ENCODE data around the gene RSRC1.
"Not testable (repeated sequence)": the region's sequence is repeated elsewhere in the genome, so short reads cannot be mapped to it uniquely, and the experiment has no call there.

Gene RSRC1

GRCh38 chr3:158508481-158508880, 398.6 kb downstream of the RSRC1 start:
- no peaks in the 10 kb centered on the region for H3K9me2 ChIP-seq (replicated peaks; ENCODE audit: insufficient read depth, low read length)
- H3F3A ChIP-seq (ENCODE audit: insufficient read depth) = 0 out of 2 replicates have a peak, but pooled peaks cover 3% of the 10 kb centered on the region
- H3K79me2 ChIP-seq (ENCODE audit: insufficient read depth, low read length) = no peaks in the 10 kb centered on the region
- TF ChIP-seq CTCF (IDR thresholded peaks at IDR 0.05; ENCODE audit: insufficient read depth, low read length, poor library complexity, severe bottlenecking) = no peak
- TF ChIP-seq EZH2phosphoT487 (conservative IDR thresholded peaks at IDR 0.05; ENCODE audit: low read length) = no peak
- H4K20me1 ChIP-seq (ENCODE audit: low read depth, low read length) = no peaks in the 10 kb centered on the region
- no peak overlapping the region for H3K27ac ChIP-seq (ENCODE audit: low read depth, low read length)
- no peak overlapping the region for H3K4me3 ChIP-seq (ENCODE audit: insufficient read depth, low read length, poor library complexity, severe bottlenecking)
- H3K4me2 ChIP-seq (ENCODE audit: low read depth, low read length, poor library complexity, severe bottlenecking) = no peak overlapping the region
- H3K27me3 ChIP-seq (ENCODE audit: low read length) = no peaks in the 10 kb centered on the region
- no peak overlapping the region for H3K9ac ChIP-seq (ENCODE audit: low read length)
- no peak overlapping the region for H2AFZ ChIP-seq (ENCODE audit: low read depth, low read length, severe bottlenecking)
- H3K9me3 ChIP-seq (ENCODE audit: insufficient read depth, low read length) = no peaks in the 10 kb centered on the region
- no peaks in the 10 kb centered on the region for H3K36me3 ChIP-seq (ENCODE audit: low read length)

GRCh38 chr3:158509891-158510290, 400.0 kb downstream of the RSRC1 start:
- no peak overlapping the region for H2AFZ ChIP-seq (ENCODE audit: low read depth, low read length, severe bottlenecking)
- H3K36me3 ChIP-seq (ENCODE audit: low read length) = no peaks in the 10 kb centered on the region
- no peaks in the 10 kb centered on the region for H3K27me3 ChIP-seq (ENCODE audit: low read length)
- 0 out of 2 replicates have a peak, but pooled peaks cover 3% of the 10 kb centered on the region for H3F3A ChIP-seq (ENCODE audit: insufficient read depth)
- no peaks in the 10 kb centered on the region for H3K9me2 ChIP-seq (replicated peaks; ENCODE audit: insufficient read depth, low read length)
- no peaks in the 10 kb centered on the region for H3K9me3 ChIP-seq (ENCODE audit: insufficient read depth, low read length)
- H3K79me2 ChIP-seq (ENCODE audit: insufficient read depth, low read length) = no peaks in the 10 kb centered on the region
- no peak overlapping the region for H3K9ac ChIP-seq (ENCODE audit: low read length)
- H4K20me1 ChIP-seq (ENCODE audit: low read depth, low read length) = no peaks in the 10 kb centered on the region
- H3K4me2 ChIP-seq (ENCODE audit: low read depth, low read length, poor library complexity, severe bottlenecking) = no peak overlapping the region
- H3K27ac ChIP-seq (ENCODE audit: low read depth, low read length) = no peak overlapping the region
- TF ChIP-seq CTCF (IDR thresholded peaks at IDR 0.05; ENCODE audit: insufficient read depth, low read length, poor library complexity, severe bottlenecking) (no peak), EZH2phosphoT487 (conservative IDR thresholded peaks at IDR 0.05; ENCODE audit: low read length) (no peak)
- no peak overlapping the region for H3K4me3 ChIP-seq (ENCODE audit: insufficient read depth, low read length, poor library complexity, severe bottlenecking)

GRCh38 chr3:158516729-158517128, 406.8 kb downstream of the RSRC1 start:
- H3K4me2 ChIP-seq (ENCODE audit: low read depth, low read length, poor library complexity, severe bottlenecking); H3K9me2 ChIP-seq (replicated peaks; ENCODE audit: insufficient read depth, low read length); H3K27ac ChIP-seq (ENCODE audit: low read depth, low read length); H3F3A ChIP-seq (ENCODE audit: insufficient read depth); H3K36me3 ChIP-seq (ENCODE audit: low read length); H3K79me2 ChIP-seq (ENCODE audit: insufficient read depth, low read length); H4K20me1 ChIP-seq (ENCODE audit: low read depth, low read length); H3K9me3 ChIP-seq (ENCODE audit: insufficient read depth, low read length); H3K27me3 ChIP-seq (ENCODE audit: low read length); H2AFZ ChIP-seq (ENCODE audit: low read depth, low read length, severe bottlenecking); H3K9ac ChIP-seq (ENCODE audit: low read length); H3K4me3 ChIP-seq (ENCODE audit: insufficient read depth, low read length, poor library complexity, severe bottlenecking): not testable (repeated sequence)

GRCh38 chr3:158519776-158520175, 409.9 kb downstream of the RSRC1 start:
- no peaks in the 10 kb centered on the region for H3F3A ChIP-seq (ENCODE audit: insufficient read depth)
- TF ChIP-seq CTCF (IDR thresholded peaks at IDR 0.05; ENCODE audit: insufficient read depth, low read length, poor library complexity, severe bottlenecking) (no peak), EZH2phosphoT487 (conservative IDR thresholded peaks at IDR 0.05; ENCODE audit: low read length) (no peak)
- H3K27me3 ChIP-seq (ENCODE audit: low read length) = no peaks in the 10 kb centered on the region
- H3K9me3 ChIP-seq (ENCODE audit: insufficient read depth, low read length) = no peaks in the 10 kb centered on the region
- H4K20me1 ChIP-seq (ENCODE audit: low read depth, low read length) = no peaks in the 10 kb centered on the region
- no peaks in the 10 kb centered on the region for H3K79me2 ChIP-seq (ENCODE audit: insufficient read depth, low read length)
- H3K36me3 ChIP-seq (ENCODE audit: low read length) = no peaks in the 10 kb centered on the region
- no peak overlapping the region for H3K27ac ChIP-seq (ENCODE audit: low read depth, low read length)
- H3K9ac ChIP-seq (ENCODE audit: low read length) = no peak overlapping the region
- no peak overlapping the region for H3K4me3 ChIP-seq (ENCODE audit: insufficient read depth, low read length, poor library complexity, severe bottlenecking)
- H3K9me2 ChIP-seq (replicated peaks; ENCODE audit: insufficient read depth, low read length) = no peaks in the 10 kb centered on the region
- H3K4me2 ChIP-seq (ENCODE audit: low read depth, low read length, poor library complexity, severe bottlenecking) = no peak overlapping the region
- no peak overlapping the region for H2AFZ ChIP-seq (ENCODE audit: low read depth, low read length, severe bottlenecking)

Measured in SU-DHL-6 (cell line).